GM12892 (cell line): ENCODE measurements around the gene NRXN3.

Experiments
- POLR2A ChIP-seq: IDR thresholded peaks from 2 replicates; pipeline ENCODE4 v1.6.1; 2011; ENCODE audit warnings: low read depth, low read length, control low read depth
- POLR2AphosphoS5 ChIP-seq: IDR thresholded peaks from 2 replicates; pipeline ENCODE4 v1.6.1; 2011; ENCODE audit warnings: low read depth, low read length, control low read depth

GRCh38 chr14:78992867-78993266, 822.7 kb downstream of the NRXN3 start:
- no peak for TF ChIP-seq POLR2AphosphoS5
- no peak for TF ChIP-seq POLR2A
